Uterus (tissue), 4 donors: Measurements from ENCODE around the gene NPTXR. TPM values are rescaled to one million over a fixed set of nuclear protein-coding genes. Genes with fewer than 3 reads are reported as not detected.

Source experiments
- DNase-seq, 2 donors: peaks; one replicate each; pipeline ENCODE4 v3.0.0-alpha.2; 2019 to 2020
- H3K27ac ChIP-seq, 2 donors: fragments of 200-600 bp; sonication (generic); 1 replicate in 1 of 2; 2 replicates in 1 of 2; pipeline ENCODE4 v1.5.1; 2016 to 2018
- H3K27me3 ChIP-seq, 2 donors: fragments of 200-600 bp; sonication (generic); one replicate each; pipeline ENCODE4 v1.5.1; 2018 to 2019; ENCODE audit warnings: control low read depth in 1 of 2
- H3K36me3 ChIP-seq, 2 donors: fragments of 200-600 bp; sonication (generic); one replicate each; pipeline ENCODE4 v1.5.1; 2019; ENCODE audit warnings: control low read depth in 1 of 2
- H3K4me1 ChIP-seq, 2 donors: fragments of 200-600 bp; sonication (generic); one replicate each; pipeline ENCODE4 v1.5.1; 2018 to 2019; ENCODE audit warnings: control low read depth in 1 of 2
- H3K4me3 ChIP-seq, 2 donors: fragments of 200-600 bp; sonication (generic); 1 replicate in 1 of 2; 2 replicates in 1 of 2; pipeline ENCODE4 v1.5.1; 2018 to 2019; ENCODE audit warnings: mild to moderate bottlenecking in 1 of 2
- H3K9me3 ChIP-seq, 2 donors: fragments of 200-600 bp; sonication (generic); one replicate each; pipeline ENCODE4 v1.5.1; 2019; ENCODE audit warnings: control low read depth in 1 of 2
- CTCF ChIP-seq, 4 experiments: fragments of 200-600 bp in 2 of 4; fragments of 450-650 bp in 2 of 4; sonication (generic) in 2 of 4; IDR thresholded peaks; one replicate each; pipeline ENCODE4 v1.5.1; 2016 to 2019; ENCODE audit warnings: antibody characterized with exemption in 4 of 4, mild to moderate bottlenecking in 2 of 4, moderate library complexity in 1 of 4
- POLR2A ChIP-seq, 2 donors: fragments of 450-650 bp; IDR thresholded peaks; one replicate each; pipeline ENCODE4 v1.6.1; 2016; ENCODE audit warnings: antibody characterized with exemption in 2 of 2, mild to moderate bottlenecking in 1 of 2, moderate library complexity in 1 of 2
- intact Hi-C: fragments of 100-400 bp; cut with DNase I; formaldehyde crosslinking; loops from one replicate; pipeline ENCODE4 v1.15.1; 2023; ENCODE audit warnings: low total_unique reads
- total RNA-seq, 4 donors: library from RNA; depleted of rRNA in 3 of 4; stranded (reverse); fragments of >200 nt in 3 of 4; gene quantifications; one replicate each; pipeline versions ENCODE4 v1.1.0 to v1.2.4, GENCODE V29; 2014 to 2023
- donor health status: DM: yes; HTN: yes; CAD: no.

Gene NPTXR
- total RNA-seq, 4 donors from 2014 or later = 1.8 to 24.1 (median 10.0) TPM

- H3K27me3 ChIP-seq = no peaks in the 10 kb centered on the region
- TF ChIP-seq POLR2A (IDR thresholded peaks at IDR 0.05) (no peak), CTCF (IDR thresholded peaks at IDR 0.05) (no peak)
- peaks cover 0 to 20% of the 10 kb centered on the region in 2 donors for H3K4me1 ChIP-seq
- intact Hi-C loops = loop anchor here (10.0 kb wide), 2 partner anchors 111 to 261 kb away; no protein-coding TSS in a partner anchor
- DNase-seq = peak in 1 of 2 donors; percentile 14
- H3K27ac ChIP-seq = peak overlapping the region in 1 of 2 donors; percentile 3
- no peak overlapping the region for H3K4me3 ChIP-seq
- H3K9me3 ChIP-seq = no peaks in the 10 kb centered on the region
- no peaks in the 10 kb centered on the region for H3K36me3 ChIP-seq
These were observed 19.8 kb upstream of the NPTXR start for GRCh38 chr22:38863531-38864131.

GRCh38 chr22:38862375-38863329 is 18.8 kb upstream of the NPTXR start:
- Histone ChIP-seq H3K9me3 (no peaks in the 10 kb centered on the region), H3K4me3 (no peak overlapping the region), H3K4me1 (peaks cover 0 to 20% of the 10 kb centered on the region in 2 donors), H3K36me3 (no peaks in the 10 kb centered on the region), H3K27me3 (no peaks in the 10 kb centered on the region), H3K27ac (peak overlapping the region in 1 of 2 donors; percentile 48)
- intact Hi-C loops = loop anchor here (10.0 kb wide), 2 partner anchors 112 to 262 kb away; no protein-coding TSS in a partner anchor
- TF ChIP-seq CTCF (IDR thresholded peaks at IDR 0.05) (no peak), POLR2A (IDR thresholded peaks at IDR 0.05) (no peak)
- DNase-seq = peak; percentile 71 to 75

GRCh38 chr22:38861927-38862326 is 18.1 kb upstream of the NPTXR start:
- Histone ChIP-seq H3K27ac (peak overlapping the region in 1 of 2 donors; percentile 8), H3K4me1 (peaks cover 0 to 20% of the 10 kb centered on the region in 2 donors), H3K36me3 (no peaks in the 10 kb centered on the region)

GRCh38 chr22:38861170-38861876 is 17.5 kb upstream of the NPTXR start:
- TF ChIP-seq POLR2A (IDR thresholded peaks at IDR 0.05) (no peak), CTCF (IDR thresholded peaks at IDR 0.05) (peak in 1 of 4 experiments; percentile 16)
- Histone ChIP-seq H3K4me3 (no peak overlapping the region), H3K4me1 (peaks cover 0 to 20% of the 10 kb centered on the region in 2 donors), H3K27ac (no peak overlapping the region), H3K27me3 (no peaks in the 10 kb centered on the region), H3K36me3 (no peaks in the 10 kb centered on the region), H3K9me3 (no peaks in the 10 kb centered on the region)
- intact Hi-C loops = loop anchor here (10.0 kb wide), 2 partner anchors 113 to 263 kb away; no protein-coding TSS in a partner anchor
- no peak for DNase-seq

More at GRCh38 chr22:38861927-38862326, 18.1 kb upstream of the NPTXR start:
- Histone ChIP-seq H3K27me3 (no peaks in the 10 kb centered on the region), H3K9me3 (no peaks in the 10 kb centered on the region), H3K4me3 (no peak overlapping the region)
- intact Hi-C loops = loop anchor here (10.0 kb wide), 2 partner anchors 113 to 263 kb away; no protein-coding TSS in a partner anchor
- TF ChIP-seq POLR2A (IDR thresholded peaks at IDR 0.05) (no peak), CTCF (IDR thresholded peaks at IDR 0.05) (peak in 1 of 4 experiments; percentile 2)
- no peak for DNase-seq
